Renal pelvis (tissue), 4 donors: ENCODE results near the gene RALGPS1. TPM values are rescaled to one million over a fixed set of nuclear protein-coding genes. Genes with fewer than 3 reads are reported as not detected.

Experiments used
- DNase-seq: peaks from one replicate; pipeline ENCODE4 v3.0.0-alpha.2; 2013
- polyA plus RNA-seq, 3 donors: library from polyadenylated mRNA; unstranded; fragments of 120-200 nt; gene quantifications; one replicate each; pipeline ENCODE4 v1.2.1, GENCODE V29; 2013; ENCODE audit not compliant: insufficient read length in 3 of 3

RALGPS1 gene
- polyA plus RNA-seq, 3 donors: 22.9 to 32.5 (median 28.4) TPM

DNA sequence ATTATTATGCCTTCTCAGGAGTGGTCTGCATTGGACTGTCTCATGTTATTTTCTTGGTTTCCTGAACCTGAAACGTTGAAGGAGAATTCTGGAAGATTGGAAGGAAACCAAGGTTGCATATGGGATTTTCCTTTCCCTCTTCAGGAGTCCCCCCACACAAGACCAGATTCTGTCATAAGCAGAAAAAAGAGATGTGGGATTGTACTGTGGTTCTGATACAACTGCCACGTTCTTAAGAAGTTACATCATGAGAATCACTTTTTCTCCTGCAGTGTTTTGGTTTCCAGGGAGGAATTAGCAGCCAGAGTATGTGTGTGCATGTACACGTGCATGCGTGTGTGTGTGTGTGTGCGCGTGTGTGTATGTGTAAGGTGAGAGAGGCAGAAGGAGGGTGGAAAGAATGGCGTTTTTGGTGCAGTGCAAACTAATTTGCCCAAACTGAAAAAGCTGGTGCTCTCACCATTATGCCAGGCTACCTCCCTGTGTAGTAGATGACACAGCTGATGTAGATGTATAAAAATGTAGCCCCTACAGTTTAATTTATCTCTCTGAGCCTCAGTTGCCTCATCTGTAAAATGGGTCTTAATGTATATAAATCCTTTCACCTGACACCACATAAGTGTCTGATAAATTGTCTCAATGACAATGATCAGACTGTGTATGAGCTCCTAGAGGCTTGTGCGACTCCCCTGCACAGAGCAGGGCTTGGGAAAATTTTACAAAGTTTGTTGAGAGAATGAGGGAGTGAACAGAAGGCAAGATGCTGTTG lies 38.6 kb downstream of the RALGPS1 start:
- no peak for DNase-seq

DNA sequence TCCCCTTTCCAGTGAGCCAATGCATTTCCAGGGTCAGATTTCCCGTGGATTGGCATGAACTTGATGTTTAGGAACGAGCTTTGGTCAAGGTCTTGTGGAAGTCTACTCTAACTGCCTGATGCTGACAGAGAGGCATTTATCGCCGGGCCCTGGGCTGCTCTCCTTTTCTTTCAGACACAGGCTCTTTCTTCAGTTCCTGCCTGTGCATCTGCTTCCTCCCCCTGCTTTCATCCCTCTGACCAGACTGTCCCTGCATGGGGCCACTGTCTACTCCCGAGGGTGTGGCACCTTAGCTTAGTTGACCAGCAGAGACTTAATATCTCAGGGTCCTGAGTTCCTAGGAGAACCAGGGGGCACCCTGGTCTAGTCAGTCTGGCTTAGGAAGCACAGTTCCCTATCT lies 41.2 kb downstream of the RALGPS1 start:
- DNase-seq: no peak

DNA sequence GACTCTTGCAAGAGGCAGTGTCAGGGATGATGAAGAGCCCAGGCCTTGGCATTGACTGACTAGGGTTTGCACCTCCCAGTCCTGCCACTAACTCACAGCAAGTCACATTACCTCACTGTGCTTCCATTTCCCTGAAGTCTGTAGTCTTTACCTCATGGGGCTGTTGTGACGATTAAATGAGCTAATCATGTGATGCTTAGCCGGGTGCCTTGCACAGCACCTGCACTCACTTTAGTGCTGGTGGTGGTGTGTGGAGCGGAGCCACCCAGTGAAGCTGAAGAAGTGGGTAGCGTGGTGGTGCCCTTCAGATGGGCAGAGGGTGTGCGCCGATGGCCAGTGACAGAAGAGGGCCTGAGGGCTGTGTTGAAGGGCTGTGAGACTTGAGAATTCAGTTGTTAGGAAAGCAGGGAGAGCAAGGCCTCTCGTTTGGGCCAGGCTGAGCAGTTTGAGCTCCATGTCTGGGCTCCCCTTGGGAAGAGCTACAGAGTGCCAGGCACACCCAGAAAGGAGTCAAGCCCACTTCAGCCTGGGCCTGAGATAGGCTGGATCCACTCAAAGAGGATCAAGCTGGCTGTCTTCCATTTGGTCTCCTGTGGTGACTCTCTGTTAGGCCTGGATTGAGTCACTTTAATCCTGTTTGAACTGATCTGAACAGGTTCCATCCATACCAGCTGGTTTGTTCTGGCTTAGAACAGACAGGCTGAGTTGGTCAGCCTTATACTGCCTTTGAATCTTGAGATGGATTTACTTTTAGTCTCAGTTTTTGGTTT lies 42.5 kb downstream of the RALGPS1 start:
- DNase-seq: no peak

DNA sequence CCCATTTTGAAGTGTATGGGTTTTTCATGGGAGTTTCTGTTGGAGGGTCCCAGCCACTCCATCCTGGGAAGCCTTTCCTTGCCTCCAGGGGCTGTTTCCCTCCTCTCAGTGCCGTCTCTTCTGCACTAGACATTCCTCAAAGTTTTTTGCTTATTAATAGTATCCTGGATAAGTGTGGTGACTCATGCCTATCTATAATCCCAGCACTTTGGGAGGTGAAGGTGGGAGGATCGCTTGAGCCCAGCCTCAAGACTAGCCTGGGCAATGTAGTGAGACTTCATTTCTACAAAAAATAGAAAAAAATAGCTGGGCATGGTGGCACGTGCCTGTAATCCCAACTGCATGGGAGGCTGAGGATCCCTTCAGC lies 43.1 kb downstream of the RALGPS1 start:
- no peak for DNase-seq

DNA sequence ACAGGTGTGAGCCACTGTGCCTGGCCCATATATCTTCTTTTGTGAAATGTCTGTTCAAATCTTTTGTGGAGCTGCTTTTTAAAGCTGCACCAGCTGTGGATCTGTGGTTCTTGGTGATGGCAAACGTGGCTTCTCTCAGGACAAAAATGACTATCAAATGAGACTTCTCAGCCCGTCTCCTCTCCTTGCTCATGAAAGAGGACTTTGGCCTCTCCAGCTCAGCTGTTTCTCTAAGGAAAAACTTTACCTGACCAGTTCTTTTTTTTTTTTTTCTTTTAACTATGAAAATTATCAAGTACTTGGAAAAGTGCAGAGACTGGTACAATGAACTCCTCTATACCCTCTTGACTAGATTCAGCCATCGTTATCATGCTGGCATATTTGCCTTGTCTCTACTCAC lies 44.8 kb downstream of the RALGPS1 start:
- DNase-seq: no peak

DNA sequence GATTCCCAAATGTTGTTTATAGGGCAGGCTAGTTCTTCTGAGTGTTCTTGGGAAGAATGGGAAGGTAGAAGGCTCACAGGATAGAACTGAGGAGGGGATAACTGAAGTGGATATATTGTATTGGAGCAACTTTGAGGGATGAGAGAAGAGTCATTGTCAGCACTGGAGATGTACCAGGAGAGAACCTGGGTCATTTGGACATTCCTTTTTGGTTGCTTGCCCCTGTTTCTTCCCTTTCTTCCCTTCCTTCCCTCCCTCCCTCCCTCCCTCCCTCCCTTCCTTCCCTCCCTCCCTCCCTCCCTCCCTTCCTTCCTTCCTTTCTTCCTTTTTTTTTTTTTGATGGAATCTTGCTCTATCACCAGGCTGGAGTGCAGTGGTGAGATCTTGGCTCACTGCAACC lies 45.3 kb downstream of the RALGPS1 start:
- no peak for DNase-seq

DNA sequence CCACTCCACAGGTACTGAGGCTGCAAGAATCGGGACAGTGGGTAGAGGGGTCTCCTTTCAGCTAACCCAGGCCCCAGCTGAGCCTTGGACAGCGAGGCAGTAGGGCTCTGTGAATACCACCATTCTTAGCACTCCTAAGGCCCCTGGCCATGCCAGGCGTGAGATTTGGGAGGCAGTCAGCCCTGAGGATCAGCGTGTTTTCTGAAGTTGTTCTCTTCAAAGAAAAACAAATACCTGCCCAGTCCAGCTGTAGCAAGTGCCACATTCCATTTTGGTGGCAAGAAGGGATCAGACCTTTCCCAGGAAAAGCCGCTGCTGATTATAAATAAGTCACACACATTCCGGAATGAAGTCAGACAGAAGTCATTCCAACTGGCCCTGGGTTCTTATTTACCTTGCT lies 47.8 kb downstream of the RALGPS1 start:
- no peak for DNase-seq

DNA sequence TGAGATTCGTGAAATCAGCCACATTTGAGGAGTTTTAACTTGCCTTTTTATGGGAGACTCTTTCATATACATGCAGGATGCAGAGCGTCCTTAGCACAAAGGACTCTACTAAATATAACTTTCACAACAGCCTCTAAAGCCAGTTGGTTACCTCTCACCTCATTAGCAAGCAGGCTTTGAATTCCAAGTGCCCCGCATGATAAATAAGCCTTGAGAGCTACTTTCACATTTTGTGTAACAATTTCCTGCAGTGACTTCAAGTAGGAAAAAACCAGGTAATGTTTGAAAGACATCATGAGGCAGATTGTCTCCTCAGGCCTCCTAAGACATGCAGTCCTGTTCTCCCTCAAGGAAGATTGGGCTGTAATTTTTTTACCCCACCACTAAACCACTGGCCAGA lies 50.5 kb downstream of the RALGPS1 start:
- no peak for DNase-seq

DNA sequence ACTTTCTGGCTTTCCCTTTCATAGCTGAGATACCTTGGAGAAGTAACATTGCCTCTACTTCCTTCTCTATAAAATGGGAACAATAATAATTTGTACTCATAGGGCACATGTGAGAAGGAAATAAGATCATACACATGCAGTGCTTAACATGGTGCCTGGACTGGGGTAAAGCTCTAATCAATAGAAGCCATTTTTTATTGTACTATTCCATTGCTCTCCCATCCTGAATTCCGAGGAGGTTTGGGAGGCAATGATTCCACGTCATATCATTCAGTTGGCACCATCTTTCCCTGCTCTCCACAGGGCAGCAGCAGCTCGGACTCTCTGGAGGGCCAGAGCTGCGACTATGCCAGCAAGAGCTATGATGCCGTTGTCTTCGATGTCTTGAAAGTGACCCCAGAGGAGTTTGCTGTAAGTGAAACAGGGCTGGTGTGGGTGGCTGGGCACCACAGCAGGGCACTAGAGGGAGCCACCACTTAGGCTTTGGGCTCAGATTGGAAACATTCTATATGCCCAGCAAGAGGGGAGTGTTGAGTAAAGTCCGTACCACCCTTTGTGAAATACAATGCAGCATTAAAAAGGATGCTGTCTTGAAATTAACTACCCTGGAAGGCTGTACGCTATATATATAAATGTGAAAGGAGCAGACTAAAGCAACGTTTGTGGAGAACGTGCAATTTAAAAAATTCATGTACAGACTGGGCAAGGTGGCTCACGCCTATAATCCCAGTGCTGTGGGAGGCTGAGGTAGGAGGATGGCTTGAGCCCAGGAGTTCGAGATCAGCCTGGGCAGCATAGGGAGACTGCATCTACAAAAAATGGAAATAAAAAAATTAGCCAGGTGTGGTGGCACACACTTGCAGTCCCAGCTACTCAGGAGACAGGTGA lies 51.2 kb downstream of the RALGPS1 start:
- no peak for DNase-seq

DNA sequence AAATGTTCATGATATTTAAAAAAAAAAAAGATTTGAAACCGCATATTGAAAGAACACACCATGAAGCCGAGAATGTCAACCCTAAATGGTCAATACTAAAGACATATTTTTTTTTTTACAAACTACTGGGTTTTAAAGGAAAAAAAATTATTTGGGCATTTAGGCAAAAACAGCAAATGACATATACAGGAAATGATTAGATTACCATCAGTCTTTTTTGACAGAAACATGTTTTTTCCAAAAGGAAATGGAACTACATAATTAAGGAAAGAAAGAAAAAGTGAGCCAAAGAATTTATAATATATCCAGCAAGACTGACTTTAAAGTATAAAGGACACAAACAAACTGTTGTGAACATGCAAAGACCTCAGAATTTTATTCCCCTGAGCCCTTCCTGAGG lies 56.7 kb downstream of the RALGPS1 start:
- DNase-seq: no peak

DNA sequence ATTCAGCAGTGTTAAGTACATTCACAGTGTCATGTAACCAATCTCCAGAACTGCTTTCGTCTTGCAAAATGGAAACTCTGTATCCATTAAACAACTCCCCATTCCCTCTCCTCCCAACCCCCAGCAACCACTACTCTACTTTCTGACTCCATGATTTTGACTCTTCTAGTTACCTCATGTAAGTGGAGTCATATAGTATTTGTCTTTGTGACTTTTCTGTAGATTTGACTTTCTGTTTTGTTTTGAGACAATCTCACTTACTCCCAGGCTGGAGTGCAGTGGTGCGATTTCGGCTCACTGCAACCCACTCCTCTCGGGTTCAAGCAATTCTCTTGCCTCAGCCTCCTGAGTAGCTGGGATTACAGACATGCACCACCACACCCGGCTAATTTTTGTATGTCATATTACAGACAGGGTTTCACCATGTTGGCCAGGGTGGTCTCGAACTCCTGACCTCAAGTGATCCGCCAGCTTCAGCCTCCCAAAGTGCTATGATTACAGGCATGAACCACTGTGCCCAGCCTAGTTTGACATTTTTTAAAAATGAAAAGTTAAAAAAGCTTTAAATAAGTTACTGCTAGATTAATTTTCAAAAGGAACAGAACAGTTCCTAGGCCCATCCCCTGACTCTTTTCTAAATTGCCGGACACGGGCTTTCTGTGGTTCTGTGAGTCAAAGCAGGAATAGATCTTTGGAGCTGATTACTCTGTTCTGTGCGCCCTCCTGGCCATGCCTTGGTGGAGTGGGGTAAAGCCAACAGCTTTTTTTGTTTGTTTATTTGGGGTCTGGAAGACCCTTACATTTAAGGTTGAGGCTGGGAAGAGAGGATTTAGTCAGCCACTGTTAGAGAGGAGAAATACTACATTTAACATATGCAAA lies 59.3 kb downstream of the RALGPS1 start:
- DNase-seq: no peak

DNA sequence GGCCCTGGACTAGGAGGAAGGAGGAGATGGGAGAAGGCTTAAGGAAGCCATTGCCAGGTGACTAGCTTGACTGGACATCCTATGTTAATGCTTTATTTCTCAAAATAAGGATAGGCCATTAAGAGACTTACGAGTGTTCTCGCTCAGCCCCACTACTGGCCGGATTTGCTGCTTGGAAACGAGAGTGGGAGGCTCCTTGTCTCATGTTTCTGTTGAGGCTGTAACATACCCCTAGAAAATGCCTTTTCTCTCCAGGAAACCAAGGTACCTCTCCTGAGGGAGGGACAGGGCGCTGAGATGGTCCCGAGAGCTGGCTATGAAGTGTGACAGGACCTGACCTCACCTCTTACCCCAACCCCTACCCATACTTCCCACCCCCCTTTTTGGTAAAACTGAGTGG lies 60.0 kb downstream of the RALGPS1 start:
- peak; percentile 44 for DNase-seq

DNA sequence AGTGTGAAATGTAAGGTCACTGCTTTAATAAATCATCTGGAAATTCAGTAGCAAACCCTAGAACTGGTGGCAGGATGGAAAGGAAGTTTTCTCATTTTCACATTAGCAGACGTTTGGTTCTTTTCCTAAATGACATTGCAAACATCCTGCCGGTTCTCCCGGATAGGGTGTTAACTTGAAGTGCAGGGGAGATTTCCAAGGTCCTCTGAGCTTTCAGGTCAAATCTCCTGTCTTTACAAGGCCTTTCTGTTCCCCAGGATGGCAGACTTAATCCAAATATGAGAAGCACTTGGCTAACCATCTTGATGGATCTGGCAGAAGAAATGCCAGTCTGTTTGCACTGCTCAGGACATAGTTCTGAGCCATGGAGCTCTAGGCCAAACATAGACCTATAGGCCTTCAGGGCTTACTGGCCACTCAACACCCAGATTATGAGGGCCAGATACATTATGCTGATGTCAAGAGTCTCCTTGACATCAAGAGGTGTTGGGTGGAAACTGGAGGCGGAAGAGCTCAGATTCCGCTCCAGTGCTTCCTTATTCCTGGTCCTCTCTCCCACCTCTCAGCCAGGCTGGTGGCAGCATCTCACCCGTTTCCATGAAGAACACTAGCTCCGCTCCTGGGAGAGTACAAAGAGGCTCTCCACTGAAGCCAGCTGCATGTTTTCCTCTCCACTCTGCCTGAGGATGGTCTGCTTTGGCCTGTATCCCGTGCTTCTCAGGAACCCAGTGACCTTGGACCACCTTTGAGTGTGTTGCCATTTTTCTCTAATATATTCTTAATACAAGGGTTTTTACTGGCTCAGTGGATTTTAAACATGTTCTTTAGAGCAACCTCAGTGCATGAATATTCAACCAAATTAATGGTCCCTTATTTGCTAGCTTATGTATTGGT lies 61.0 kb downstream of the RALGPS1 start:
- no peak for DNase-seq

DNA sequence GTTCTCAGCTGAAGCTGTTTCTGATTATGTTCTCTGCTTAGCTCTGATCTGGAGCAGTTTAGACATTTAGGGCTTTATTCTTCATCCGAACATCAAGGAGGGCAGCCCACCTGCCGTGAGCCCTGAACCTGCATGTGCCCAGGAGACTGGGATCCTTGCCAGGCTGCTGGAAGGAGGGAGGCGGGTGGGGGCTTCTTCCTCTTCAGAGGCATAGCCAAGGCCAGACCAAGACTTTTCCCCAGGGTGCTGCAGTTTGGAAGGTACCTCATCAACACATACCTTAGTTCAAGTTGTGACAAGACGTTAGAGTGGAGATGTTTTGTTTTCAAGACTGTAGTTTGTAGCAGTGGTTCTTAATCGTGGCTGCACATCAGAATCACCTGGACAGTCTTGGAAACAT lies 64.9 kb downstream of the RALGPS1 start:
- no peak for DNase-seq

DNA sequence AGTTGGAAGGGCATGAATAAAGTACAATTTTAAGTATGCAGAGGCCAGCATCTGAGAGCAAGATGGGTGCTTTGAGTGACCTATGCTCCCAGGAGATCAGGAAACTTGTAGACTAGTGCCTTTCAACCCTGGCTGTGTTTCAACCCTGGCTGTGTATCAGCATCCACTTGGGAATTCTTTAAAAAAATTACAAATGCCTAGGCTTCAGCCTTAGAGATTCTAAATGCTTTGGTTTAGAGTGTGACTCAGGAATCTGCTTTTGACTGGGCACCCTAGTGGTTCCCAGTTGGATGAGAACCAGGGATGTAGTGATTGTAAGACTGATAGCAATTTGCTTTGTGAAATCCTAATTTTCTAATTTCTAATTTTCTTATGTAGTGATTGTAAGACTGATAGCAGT lies 65.6 kb downstream of the RALGPS1 start:
- DNase-seq: no peak

DNA sequence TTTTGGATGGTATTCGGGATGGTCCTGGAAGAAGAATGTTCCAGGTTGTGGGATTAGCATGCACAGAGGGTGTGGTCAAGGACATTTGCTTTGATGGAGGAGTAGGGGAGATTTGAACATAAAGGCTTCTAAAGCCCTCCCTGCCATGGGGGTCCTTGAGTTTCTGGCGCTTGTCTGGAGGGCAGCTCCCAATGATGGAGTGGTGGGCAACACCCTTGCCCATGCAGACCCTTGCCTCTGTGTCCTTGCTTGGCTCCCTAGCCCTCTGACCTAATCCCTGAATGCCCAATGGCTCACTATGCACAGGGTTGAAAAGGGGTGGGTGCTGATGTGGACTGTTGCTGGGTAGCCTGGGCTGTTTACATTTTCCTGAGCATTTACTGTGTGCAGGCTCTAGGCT lies 66.6 kb downstream of the RALGPS1 start:
- no peak for DNase-seq

DNA sequence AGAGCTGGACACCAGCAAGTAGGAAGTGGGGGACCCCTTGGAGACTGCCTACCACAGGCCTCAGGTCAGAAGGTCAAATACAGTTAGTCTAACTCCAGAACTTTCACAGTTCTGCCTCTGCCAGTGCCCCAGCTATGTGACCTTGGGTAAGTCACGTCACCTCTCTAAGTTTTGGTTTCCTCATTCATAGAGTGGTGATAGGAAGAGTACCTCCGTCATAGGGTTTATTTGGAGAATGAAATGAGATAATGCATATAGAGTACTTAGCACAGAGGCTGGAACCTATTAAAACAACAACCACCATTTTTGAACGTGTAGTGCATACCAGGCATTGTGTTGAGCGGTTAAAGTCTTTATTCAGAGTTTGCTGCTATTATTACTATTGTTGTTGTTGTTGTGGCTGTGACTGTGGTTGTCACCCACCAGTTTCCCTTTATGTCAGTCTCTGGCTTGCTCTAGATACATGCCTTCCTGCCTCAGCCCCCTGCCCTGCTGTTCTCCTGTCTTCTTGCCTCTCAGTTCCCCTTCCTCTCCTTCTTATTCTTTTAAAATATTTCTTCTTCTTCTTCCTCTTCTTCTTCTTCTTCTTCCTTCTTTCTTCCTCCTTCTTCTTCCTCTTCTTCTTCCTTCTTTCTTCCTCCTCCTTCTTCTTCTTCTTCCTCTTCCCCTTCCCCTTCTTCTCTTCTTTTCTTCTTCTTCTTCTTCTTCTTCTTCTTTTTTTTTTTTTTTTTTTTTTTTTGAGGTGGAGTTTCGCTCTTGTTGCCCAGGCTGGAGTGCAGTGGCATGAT lies 67.8 kb downstream of the RALGPS1 start:
- no peak for DNase-seq

DNA sequence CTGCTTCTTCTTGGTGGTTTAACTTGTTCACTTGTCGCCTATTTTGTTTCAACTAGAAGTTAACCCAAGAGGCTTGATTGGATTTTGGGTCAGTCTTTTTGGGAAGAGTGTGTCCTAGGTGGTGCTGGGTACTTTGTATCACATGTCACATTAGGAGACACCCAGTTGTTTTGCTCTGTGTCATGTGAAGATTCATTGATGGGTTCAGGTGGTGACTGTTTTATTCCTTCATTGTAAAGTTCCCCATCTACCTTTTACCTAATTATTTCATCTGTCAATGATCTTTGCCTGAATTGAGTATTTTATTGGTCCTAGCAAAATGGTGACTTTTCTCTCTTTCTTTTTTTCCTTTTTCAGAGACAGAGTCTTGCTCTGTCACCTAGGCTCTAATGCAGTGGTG lies 69.2 kb downstream of the RALGPS1 start:
- no peak for DNase-seq

DNA sequence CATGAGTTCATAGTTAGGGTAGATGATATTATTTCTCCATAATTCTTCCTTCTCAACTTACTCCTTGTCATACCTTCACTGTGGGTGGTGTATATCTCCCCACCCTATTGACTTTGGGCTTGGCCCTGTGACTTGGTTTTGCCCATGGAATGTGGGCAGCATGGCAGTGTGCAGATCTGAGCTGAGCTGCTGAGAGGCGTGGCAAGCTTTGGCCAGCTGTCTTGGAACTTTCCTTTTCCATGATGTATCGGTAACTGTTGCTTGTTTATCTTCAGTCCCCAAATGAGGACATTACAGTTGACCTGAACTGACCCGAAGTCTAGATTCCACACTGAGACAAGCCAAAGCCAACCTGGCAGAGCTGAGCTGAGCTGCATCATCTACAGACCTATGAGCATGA lies 70.4 kb downstream of the RALGPS1 start:
- DNase-seq: no peak
